Subcutaneous adipose tissue (tissue), 4 donors: Measurements from ENCODE around the gene FRMD4A. TPM values are rescaled to one million over a fixed set of nuclear protein-coding genes. Genes with fewer than 3 reads are reported as not detected.

Experiments used
- CTCF ChIP-seq: fragments of 450-650 bp; IDR thresholded peaks from one replicate; pipeline ENCODE4 v1.5.1; 2016; ENCODE audit warnings: low read depth, mild to moderate bottlenecking, control low read depth, antibody characterized with exemption, moderate library complexity
- total RNA-seq, 4 donors: library from RNA; depleted of rRNA; stranded (reverse); fragments of >200 nt; gene quantifications; one replicate each; pipeline ENCODE4 v1.1.0, GENCODE V29; 2016

FRMD4A gene
- total RNA-seq, 4 donors from 2014 or later: 70.0 to 206 (median 81.4) TPM

DNA sequence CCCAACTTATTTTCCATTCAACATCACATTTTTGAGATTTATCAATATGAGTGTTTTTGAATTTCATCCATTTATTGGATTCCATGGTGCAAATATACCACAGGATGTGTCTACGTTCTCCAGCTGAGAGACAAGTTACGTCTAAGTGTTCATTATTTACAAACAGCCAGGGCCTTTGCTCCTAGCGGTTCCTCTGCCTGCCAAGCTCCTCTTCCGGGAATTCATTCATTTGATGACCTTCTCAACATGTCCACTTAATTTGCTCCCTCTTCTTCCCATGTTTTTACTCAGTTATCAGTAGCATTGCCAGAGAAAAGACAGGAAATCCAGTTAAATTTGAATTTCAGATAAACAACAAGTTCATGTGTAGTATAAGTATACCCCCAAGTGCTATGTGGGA lies 422.2 kb downstream of the FRMD4A start:
- no peak for TF ChIP-seq CTCF

- TF ChIP-seq CTCF: no peak
These were observed 423.2 kb downstream of the FRMD4A start for GRCh38 chr10:13907570-13907969.

DNA sequence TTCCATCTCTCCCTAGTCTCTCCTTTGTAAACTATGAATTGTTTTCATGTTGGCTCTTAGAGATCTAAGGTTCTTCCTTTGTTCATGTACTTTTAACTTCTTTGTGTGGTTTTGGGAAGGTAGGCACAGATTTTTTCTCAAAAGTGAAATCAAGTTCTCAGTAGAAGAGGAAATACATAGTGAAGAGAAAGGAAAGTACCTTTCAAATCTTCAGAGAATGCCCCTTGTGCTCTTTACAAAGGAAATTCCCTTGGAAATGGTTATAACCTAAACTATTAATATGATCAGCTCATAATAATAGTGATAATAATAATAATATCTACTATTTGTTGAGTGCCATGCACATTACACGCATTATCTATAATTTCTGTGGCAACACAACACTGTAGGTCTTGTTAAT lies 425.4 kb downstream of the FRMD4A start:
- TF ChIP-seq CTCF: no peak

DNA sequence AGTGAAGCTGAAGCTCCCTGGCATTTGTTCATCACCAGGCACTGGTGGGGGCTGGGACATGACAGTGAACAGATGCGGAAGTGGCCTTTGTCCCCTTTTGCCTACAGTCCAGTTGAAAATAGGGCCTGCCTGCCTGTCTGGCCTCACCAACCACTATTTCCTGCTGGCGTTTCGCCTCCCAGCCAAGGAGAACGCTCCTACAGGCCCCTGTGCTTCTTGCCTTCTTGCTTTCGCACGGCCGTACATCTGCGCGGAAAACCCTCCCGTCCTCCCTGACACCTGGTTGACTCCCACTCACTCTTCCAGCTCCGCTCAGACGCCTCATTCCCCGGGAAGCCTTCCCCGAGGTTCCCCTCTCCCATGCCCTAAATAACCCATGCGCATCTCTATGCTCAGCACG lies 426.7 kb downstream of the FRMD4A start:
- no peak for TF ChIP-seq CTCF

GRCh38 chr10:13902868-13903587 lies 427.7 kb downstream of the FRMD4A start:
- no peak for TF ChIP-seq CTCF

GRCh38 chr10:13899941-13900340 lies 430.8 kb downstream of the FRMD4A start:
- TF ChIP-seq CTCF: no peak

GRCh38 chr10:13894412-13895093 lies 436.2 kb downstream of the FRMD4A start:
- no peak for TF ChIP-seq CTCF
